ENCODE results near the gene PRSS36.

Gene PRSS36

GRCh38 chr16:31187808-31188189, 37.9 kb upstream of the PRSS36 start:
- H3K9ac ChIP-seq = no peak overlapping the region
- no peaks in the 10 kb centered on the region for H3K9me3 ChIP-seq (ENCODE audit: control insufficient read depth, low read length)
- no peaks in the 10 kb centered on the region for H3K36me3 ChIP-seq (ENCODE audit: control insufficient read depth, insufficient read depth, low read length)
- no peaks in the 10 kb centered on the region for H3K27me3 ChIP-seq (ENCODE audit: control insufficient read depth, insufficient read depth, low read length)
- no peak for TF ChIP-seq CTCF (IDR thresholded peaks at IDR 0.05)
- no peaks in the 10 kb centered on the region for H3K4me1 ChIP-seq
- no peak overlapping the region for H2AFZ ChIP-seq
- no peak overlapping the region for H3K27ac ChIP-seq
- no peak overlapping the region for H3K4me3 ChIP-seq (ENCODE audit: low read depth, low read length)
- no peak overlapping the region for H3K4me2 ChIP-seq (ENCODE audit: low read length)
- H3K79me2 ChIP-seq = peaks cover 4% of the 10 kb centered on the region

GRCh38 chr16:31186930-31187807, 37.3 kb upstream of the PRSS36 start:
- no peak for TF ChIP-seq CTCF (IDR thresholded peaks at IDR 0.05)
- H3K27me3 ChIP-seq (ENCODE audit: control insufficient read depth, insufficient read depth, low read length) = no peaks in the 10 kb centered on the region
- no peak overlapping the region for H3K27ac ChIP-seq
- H3K4me1 ChIP-seq = peaks cover 4% of the 10 kb centered on the region
- H2AFZ ChIP-seq = no peak overlapping the region
- H3K79me2 ChIP-seq = peaks cover 10% of the 10 kb centered on the region
- H3K36me3 ChIP-seq (ENCODE audit: control insufficient read depth, insufficient read depth, low read length) = no peaks in the 10 kb centered on the region
- H3K4me3 ChIP-seq (ENCODE audit: low read depth, low read length) = no peak overlapping the region
- no peak overlapping the region for H3K9ac ChIP-seq
- H3K9me3 ChIP-seq (ENCODE audit: control insufficient read depth, low read length) = no peaks in the 10 kb centered on the region
- no peak overlapping the region for H3K4me2 ChIP-seq (ENCODE audit: low read length)

- H3K4me2 ChIP-seq (ENCODE audit: low read length) = no peak overlapping the region
- H3K27me3 ChIP-seq (ENCODE audit: control insufficient read depth, insufficient read depth, low read length) = no peaks in the 10 kb centered on the region
- H3K9ac ChIP-seq = no peak overlapping the region
- no peak overlapping the region for H3K27ac ChIP-seq
- H3K36me3 ChIP-seq (ENCODE audit: control insufficient read depth, insufficient read depth, low read length) = no peaks in the 10 kb centered on the region
- H3K4me3 ChIP-seq (ENCODE audit: low read depth, low read length) = no peak overlapping the region
- peaks cover 9% of the 10 kb centered on the region for H3K4me1 ChIP-seq
- TF ChIP-seq CTCF (IDR thresholded peaks at IDR 0.05) = no peak
- peaks cover 18% of the 10 kb centered on the region for H3K79me2 ChIP-seq
- H3K9me3 ChIP-seq (ENCODE audit: control insufficient read depth, low read length) = no peaks in the 10 kb centered on the region
- no peak overlapping the region for H2AFZ ChIP-seq
Measured at GRCh38 chr16:31186176-31186575, 36.3 kb upstream of the PRSS36 start.

GRCh38 chr16:31185339-31185738, 35.5 kb upstream of the PRSS36 start:
- Histone ChIP-seq H3K9ac (no peak overlapping the region), H3K9me3 (ENCODE audit: control insufficient read depth, low read length) (no peaks in the 10 kb centered on the region), H3K4me1 (peaks cover 9% of the 10 kb centered on the region), H3K4me2 (ENCODE audit: low read length) (no peak overlapping the region), H3K27me3 (ENCODE audit: control insufficient read depth, insufficient read depth, low read length) (no peaks in the 10 kb centered on the region), H3K79me2 (peaks cover 26% of the 10 kb centered on the region), H3K4me3 (ENCODE audit: low read depth, low read length) (no peak overlapping the region), H3K27ac (no peak overlapping the region), H3K36me3 (ENCODE audit: control insufficient read depth, insufficient read depth, low read length) (no peaks in the 10 kb centered on the region), H2AFZ (no peak overlapping the region)
- TF ChIP-seq CTCF (IDR thresholded peaks at IDR 0.05) = no peak

GRCh38 chr16:31184888-31185287, 35.0 kb upstream of the PRSS36 start:
- Histone ChIP-seq H3K4me1 (peaks cover 9% of the 10 kb centered on the region), H3K36me3 (ENCODE audit: control insufficient read depth, insufficient read depth, low read length) (no peaks in the 10 kb centered on the region), H3K79me2 (peaks cover 30% of the 10 kb centered on the region), H3K27me3 (ENCODE audit: control insufficient read depth, insufficient read depth, low read length) (no peaks in the 10 kb centered on the region), H2AFZ (no peak overlapping the region), H3K4me2 (ENCODE audit: low read length) (no peak overlapping the region), H3K27ac (no peak overlapping the region), H3K4me3 (ENCODE audit: low read depth, low read length) (no peak overlapping the region), H3K9ac (no peak overlapping the region), H3K9me3 (ENCODE audit: control insufficient read depth, low read length) (no peaks in the 10 kb centered on the region)
- TF ChIP-seq CTCF (IDR thresholded peaks at IDR 0.05) = no peak

Data from parathyroid adenoma (tissue), 2 donors.